Peyer's patch (tissue), 4 donors: ENCODE measurements around the gene CHST3. TPM values are rescaled to one million over a fixed set of nuclear protein-coding genes. Genes with fewer than 3 reads are reported as not detected.

Experiments
- DNase-seq, 3 donors: peaks; one replicate each; pipeline ENCODE4 v3.0.0-alpha.2; 2017 to 2019
- H3K27ac ChIP-seq, 4 donors: fragments of 200-600 bp; sonication (generic); one replicate each; pipeline ENCODE4 v1.5.1; 2016 to 2019
- H3K27me3 ChIP-seq, 2 donors: fragments of 200-600 bp; sonication (generic); one replicate each; pipeline ENCODE4 v1.5.1; 2019
- H3K36me3 ChIP-seq, 3 donors: fragments of 200-600 bp; sonication (generic); one replicate each; pipeline ENCODE4 v1.5.1; 2016 to 2019
- H3K4me1 ChIP-seq, 4 donors: fragments of 200-600 bp; sonication (generic); one replicate each; pipeline ENCODE4 v1.5.1; 2016 to 2019
- H3K4me3 ChIP-seq, 4 donors: fragments of 200-600 bp; sonication (generic); 1 replicate in 3 of 4; 2 replicates in 1 of 4; pipeline ENCODE4 v1.5.1; 2016 to 2019; ENCODE audit warnings: mild to moderate bottlenecking in 1 of 4
- H3K9me3 ChIP-seq, 4 donors: fragments of 200-600 bp; sonication (generic); one replicate each; pipeline ENCODE4 v1.5.1; 2016 to 2019; ENCODE audit warnings: mild to moderate bottlenecking in 1 of 4
- CTCF ChIP-seq, 6 experiments: fragments of 450-650 bp in 4 of 6; fragments of 200-600 bp in 2 of 6; sonication (generic) in 1 of 6; IDR thresholded peaks; one replicate each; pipeline ENCODE4 v1.5.1; 2017 to 2019; ENCODE audit warnings: antibody characterized with exemption in 6 of 6, mild to moderate bottlenecking in 3 of 6, moderate library complexity in 1 of 6
- POLR2A ChIP-seq, 2 donors: fragments of 450-650 bp; IDR thresholded peaks; one replicate each; pipeline ENCODE4 v1.5.1; 2017; ENCODE audit warnings: antibody characterized with exemption in 2 of 2, mild to moderate bottlenecking in 2 of 2, moderate library complexity in 2 of 2
- total RNA-seq, 4 donors: library from RNA; depleted of rRNA; stranded (reverse); fragments of >200 nt; gene quantifications; one replicate each; pipeline ENCODE4 v1.1.0, GENCODE V29; 2016

CHST3 gene
- total RNA-seq, 4 donors from 2014 or later: 0.88 to 9.1 (median 3.0) TPM

- no peaks in the 10 kb centered on the region for H3K27me3 ChIP-seq
- no peaks in the 10 kb centered on the region for H3K9me3 ChIP-seq
- DNase-seq: no peak
- no peaks in the 10 kb centered on the region for H3K4me1 ChIP-seq
- H3K4me3 ChIP-seq: no peak overlapping the region
- H3K36me3 ChIP-seq: no peaks in the 10 kb centered on the region
- no peak overlapping the region for H3K27ac ChIP-seq
- no peak for TF ChIP-seq CTCF (IDR thresholded peaks at IDR 0.05)
- no peak for TF ChIP-seq POLR2A (IDR thresholded peaks at IDR 0.05)
These were observed 32.9 kb upstream of the CHST3 start for GRCh38 chr10:71931295-71931694.

- no peak overlapping the region for H3K27ac ChIP-seq
- no peak for DNase-seq
- H3K27me3 ChIP-seq: no peaks in the 10 kb centered on the region
- no peak overlapping the region for H3K4me3 ChIP-seq
- TF ChIP-seq POLR2A (IDR thresholded peaks at IDR 0.05) (no peak), CTCF (IDR thresholded peaks at IDR 0.05) (no peak)
- H3K36me3 ChIP-seq: no peaks in the 10 kb centered on the region
- H3K9me3 ChIP-seq: no peaks in the 10 kb centered on the region
- H3K4me1 ChIP-seq: no peaks in the 10 kb centered on the region
These were observed 30.5 kb upstream of the CHST3 start for GRCh38 chr10:71933651-71934050.

- no peaks in the 10 kb centered on the region for H3K27me3 ChIP-seq
- TF ChIP-seq POLR2A (IDR thresholded peaks at IDR 0.05): no peak
- no peak for TF ChIP-seq CTCF (IDR thresholded peaks at IDR 0.05)
- no peaks in the 10 kb centered on the region for H3K4me1 ChIP-seq
- H3K36me3 ChIP-seq: no peaks in the 10 kb centered on the region
- DNase-seq: no peak
- H3K27ac ChIP-seq: no peak overlapping the region
- H3K9me3 ChIP-seq: peaks cover 0 to 5% (median 0%) of the 10 kb centered on the region in 4 donors
- no peak overlapping the region for H3K4me3 ChIP-seq
These were observed 26.0 kb upstream of the CHST3 start for GRCh38 chr10:71938211-71938610.

GRCh38 chr10:71939304-71939703, 24.9 kb upstream of the CHST3 start:
- Histone ChIP-seq H3K27ac (no peak overlapping the region), H3K4me3 (no peak overlapping the region), H3K4me1 (no peaks in the 10 kb centered on the region), H3K27me3 (no peaks in the 10 kb centered on the region), H3K36me3 (no peaks in the 10 kb centered on the region), H3K9me3 (peaks cover 0 to 14% (median 0%) of the 10 kb centered on the region in 4 donors)
- no peak for DNase-seq
- TF ChIP-seq CTCF (IDR thresholded peaks at IDR 0.05) (no peak), POLR2A (IDR thresholded peaks at IDR 0.05) (no peak)

- no peak overlapping the region for H3K4me3 ChIP-seq
- H3K27ac ChIP-seq: no peak overlapping the region
- no peak for DNase-seq
- no peaks in the 10 kb centered on the region for H3K27me3 ChIP-seq
- H3K36me3 ChIP-seq: no peaks in the 10 kb centered on the region
- H3K9me3 ChIP-seq: peaks cover 0 to 17% (median 3%) of the 10 kb centered on the region in 4 donors
- TF ChIP-seq CTCF (IDR thresholded peaks at IDR 0.05): no peak
- no peak for TF ChIP-seq POLR2A (IDR thresholded peaks at IDR 0.05)
- H3K4me1 ChIP-seq: no peaks in the 10 kb centered on the region
These were observed 24.2 kb upstream of the CHST3 start for GRCh38 chr10:71939861-71940474.

- no peaks in the 10 kb centered on the region for H3K36me3 ChIP-seq
- DNase-seq: no peak
- no peak overlapping the region for H3K4me3 ChIP-seq
- no peaks in the 10 kb centered on the region for H3K4me1 ChIP-seq
- peaks cover 0 to 24% (median 6%) of the 10 kb centered on the region in 4 donors for H3K9me3 ChIP-seq
- TF ChIP-seq POLR2A (IDR thresholded peaks at IDR 0.05): no peak
- no peaks in the 10 kb centered on the region for H3K27me3 ChIP-seq
- H3K27ac ChIP-seq: no peak overlapping the region
These were observed 23.4 kb upstream of the CHST3 start for GRCh38 chr10:71940752-71941151.
